GM04503 (cell line): ENCODE measurements around the gene GADD45G.

ENCODE experiments used
- DNase-seq: peaks from one replicate; pipeline ENCODE4 v3.0.0-alpha.2; 2012; ENCODE audit warnings: low read depth

Gene GADD45G

GRCh38 chr9:89609426-89610006, 4.7 kb downstream of the GADD45G start:
- no peak for DNase-seq

- no peak for DNase-seq
These were observed 5.6 kb downstream of the GADD45G start for GRCh38 chr9:89610391-89610925.

GRCh38 chr9:89611425-89611824, 6.6 kb downstream of the GADD45G start:
- no peak for DNase-seq

- DNase-seq = no peak
These were observed 7.9 kb downstream of the GADD45G start for GRCh38 chr9:89612566-89613278.

- no peak for DNase-seq
These were observed 9.4 kb downstream of the GADD45G start for GRCh38 chr9:89613912-89614892.

GRCh38 chr9:89615661-89616060, 10.8 kb downstream of the GADD45G start:
- no peak for DNase-seq

GRCh38 chr9:89616411-89616810, 11.6 kb downstream of the GADD45G start:
- no peak for DNase-seq

- DNase-seq = no peak
These were observed 13.2 kb downstream of the GADD45G start for GRCh38 chr9:89617978-89618377.

GRCh38 chr9:89619019-89619418, 14.2 kb downstream of the GADD45G start:
- DNase-seq = no peak

GRCh38 chr9:89619424-89620138, 14.8 kb downstream of the GADD45G start:
- DNase-seq = no peak

GRCh38 chr9:89621031-89621430, 16.2 kb downstream of the GADD45G start:
- DNase-seq = no peak

GRCh38 chr9:89621676-89622075, 16.9 kb downstream of the GADD45G start:
- DNase-seq = no peak

GRCh38 chr9:89622933-89623861, 18.4 kb downstream of the GADD45G start:
- DNase-seq = no peak

GRCh38 chr9:89623925-89624420, 19.2 kb downstream of the GADD45G start:
- DNase-seq = no peak

GRCh38 chr9:89625721-89626687, 21.2 kb downstream of the GADD45G start:
- no peak for DNase-seq

- no peak for DNase-seq
These were observed 22.0 kb downstream of the GADD45G start for GRCh38 chr9:89626741-89627265.

GRCh38 chr9:89628601-89629000, 23.8 kb downstream of the GADD45G start:
- no peak for DNase-seq

- no peak for DNase-seq
These were observed 24.5 kb downstream of the GADD45G start for GRCh38 chr9:89629081-89629976.
